Measurements from ENCODE around the gene ARMC5. TPM values are rescaled to one million over a fixed set of nuclear protein-coding genes. Genes with fewer than 3 reads are reported as not detected.

Gene ARMC5
- total RNA-seq: 1 to 10 TPM; 6.5 to 7.0 TPM
- polyA plus RNA-seq: 1 to 10 TPM; 4.3 to 6.1 TPM

- CTCF ChIA-PET (ENCODE audit: partially characterized antibody): interaction anchor here (0.7 to 5.3 kb wide), 14 partner anchors 15 to 518 kb away, joined by 3 to 36 read pairs (median 6); partner anchors contain the start of genes RUSF1, ZNF267 and ZNF843
Measured at GRCh38 chr16:31458844-31459686, at the start of gene ARMC5. Gene ARMC5 (plus strand): TSS chr16:31459501. CDS start chr16:31459525, 24 bp downstream.

GRCh38 chr16:31410082-31410481, 49.2 kb upstream of the ARMC5 start:
- ChIA-PET CTCF (ENCODE audit: partially characterized antibody) (no interaction called here), POLR2A (ENCODE audit: partially characterized antibody) (interaction anchor here (0.6 kb wide), 1 partner anchor 682 kb away, joined by 3 read pairs; no protein-coding TSS in a partner anchor)
- H3K4me1 Mint-ChIP-seq: peaks cover 0 to 5% (median 3%) of the 10 kb centered on the region in 4 donors
- Histone ChIP-seq H3K9me3 (ENCODE audit: control insufficient read depth in 1 of 2, low read length in 2 of 2) (no peaks in the 10 kb centered on the region), H3K27ac (ENCODE audit: low read depth, low read length) (no peak overlapping the region), H3K4me1 (ENCODE audit: insufficient read depth, low read length) (no peaks in the 10 kb centered on the region), H3K27me3 (ENCODE audit: insufficient read depth, low read length) (no peaks in the 10 kb centered on the region), H3K4me3 (ENCODE audit: low read length in 2 of 2) (no peak overlapping the region), H3K36me3 (ENCODE audit: insufficient read depth, low read length) (no peaks in the 10 kb centered on the region)
- H3K27ac Mint-ChIP-seq: no peak overlapping the region
- DNase-seq: no peak
- H3K4me3 Mint-ChIP-seq: no peak overlapping the region
- intact Hi-C loops (cut with micrococcal nuclease): no loop called here
- H3K9me3 Mint-ChIP-seq: no peaks in the 10 kb centered on the region
- peaks cover 5% of the 10 kb centered on the region in 2 donors for H3K27me3 Mint-ChIP-seq
- no peaks in the 10 kb centered on the region for H3K36me3 Mint-ChIP-seq

More at GRCh38 chr16:31458844-31459686, at the start of gene ARMC5:
- POLR2A ChIA-PET (ENCODE audit: partially characterized antibody): interaction anchor here (0.8 to 4.2 kb wide), 31 partner anchors 8 to 800 kb away, joined by 3 to 72 read pairs (median 9); partner anchors contain the start of genes COX6A2, FUS, KAT8 and PYCARD
- H3K4me1 Mint-ChIP-seq: peaks cover 25 to 60% (median 37%) of the 10 kb centered on the region in 4 donors
- peak within 1 kb of the TSS; percentile 79 to 95 for H3K4me3 ChIP-seq (ENCODE audit: low read length in 2 of 2)
- peak within 1 kb of the TSS; percentile 99 for H3K27ac ChIP-seq (ENCODE audit: low read depth, low read length)
- no peaks in the 10 kb centered on the region for H3K36me3 ChIP-seq (ENCODE audit: insufficient read depth, low read length)
- peak; percentile 98 to 99 (median 99) for DNase-seq
- H3K9me3 ChIP-seq (ENCODE audit: control insufficient read depth in 1 of 2, low read length in 2 of 2): no peaks in the 10 kb centered on the region
- no peaks in the 10 kb centered on the region for H3K27me3 Mint-ChIP-seq
- H3K36me3 Mint-ChIP-seq: peaks cover 11 to 21% of the 10 kb centered on the region in 2 donors
- peak within 1 kb of the TSS; percentile 91 to 95 (median 94) for H3K4me3 Mint-ChIP-seq
- peak within 1 kb of the TSS; percentile 94 to 99 (median 98) for H3K27ac Mint-ChIP-seq
- peaks cover 0 to 4% (median 0%) of the 10 kb centered on the region in 8 donors for H3K9me3 Mint-ChIP-seq
- no peaks in the 10 kb centered on the region for H3K27me3 ChIP-seq (ENCODE audit: insufficient read depth, low read length)
- H3K4me1 ChIP-seq (ENCODE audit: insufficient read depth, low read length): peaks cover 53% of the 10 kb centered on the region
- intact Hi-C loops (cut with micrococcal nuclease): loop anchor here (1.0 to 5.0 kb wide), 15 partner anchors 16 to 800 kb away; partner anchors contain the start of genes FBRS, FBXL19, KAT8 and RUSF1

- no peak for DNase-seq
- no peak overlapping the region for H3K27ac ChIP-seq (ENCODE audit: low read depth, low read length)
- Mint-ChIP-seq H3K27me3 (peaks cover 7 to 11% of the 10 kb centered on the region in 2 donors), H3K36me3 (no peaks in the 10 kb centered on the region), H3K4me1 (peaks cover 4 to 11% (median 6%) of the 10 kb centered on the region in 4 donors), H3K9me3 (no peaks in the 10 kb centered on the region), H3K27ac (no peak overlapping the region), H3K4me3 (no peak overlapping the region)
- no peaks in the 10 kb centered on the region for H3K27me3 ChIP-seq (ENCODE audit: insufficient read depth, low read length)
- no peaks in the 10 kb centered on the region for H3K9me3 ChIP-seq (ENCODE audit: control insufficient read depth in 1 of 2, low read length in 2 of 2)
- ChIA-PET CTCF (ENCODE audit: partially characterized antibody) (no interaction called here), POLR2A (ENCODE audit: partially characterized antibody) (no interaction called here)
- no peaks in the 10 kb centered on the region for H3K36me3 ChIP-seq (ENCODE audit: insufficient read depth, low read length)
- H3K4me1 ChIP-seq (ENCODE audit: insufficient read depth, low read length): no peaks in the 10 kb centered on the region
- H3K4me3 ChIP-seq (ENCODE audit: low read length in 2 of 2): no peak overlapping the region
- intact Hi-C loops (cut with micrococcal nuclease): no loop called here
Measured at GRCh38 chr16:31411024-31411844, 48.1 kb upstream of the ARMC5 start.

- Histone ChIP-seq H3K27ac (ENCODE audit: low read depth, low read length) (no peak overlapping the region), H3K4me1 (ENCODE audit: insufficient read depth, low read length) (no peaks in the 10 kb centered on the region), H3K27me3 (ENCODE audit: insufficient read depth, low read length) (no peaks in the 10 kb centered on the region), H3K4me3 (ENCODE audit: low read length in 2 of 2) (no peak overlapping the region), H3K36me3 (ENCODE audit: insufficient read depth, low read length) (no peaks in the 10 kb centered on the region), H3K9me3 (ENCODE audit: control insufficient read depth in 1 of 2, low read length in 2 of 2) (no peaks in the 10 kb centered on the region)
- Mint-ChIP-seq H3K36me3 (no peaks in the 10 kb centered on the region), H3K27me3 (peaks cover 7 to 11% of the 10 kb centered on the region in 2 donors), H3K4me1 (peaks cover 4 to 11% (median 7%) of the 10 kb centered on the region in 4 donors), H3K9me3 (peaks cover 0 to 2% (median 0%) of the 10 kb centered on the region in 8 donors), H3K4me3 (no peak overlapping the region), H3K27ac (no peak overlapping the region)
- intact Hi-C loops (cut with micrococcal nuclease): no loop called here
- CTCF ChIA-PET (ENCODE audit: partially characterized antibody): no interaction called here
- no peak for DNase-seq
- POLR2A ChIA-PET (ENCODE audit: partially characterized antibody): no interaction called here
Measured at GRCh38 chr16:31412750-31413149, 46.6 kb upstream of the ARMC5 start.

- CTCF ChIA-PET (ENCODE audit: partially characterized antibody): no interaction called here
- H3K4me3 Mint-ChIP-seq: no peak overlapping the region
- no peak overlapping the region for H3K4me3 ChIP-seq (ENCODE audit: low read length in 2 of 2)
- H3K27me3 ChIP-seq (ENCODE audit: insufficient read depth, low read length): no peaks in the 10 kb centered on the region
- POLR2A ChIA-PET (ENCODE audit: partially characterized antibody): no interaction called here
- peaks cover 7 to 11% of the 10 kb centered on the region in 2 donors for H3K27me3 Mint-ChIP-seq
- no peaks in the 10 kb centered on the region for H3K9me3 ChIP-seq (ENCODE audit: control insufficient read depth in 1 of 2, low read length in 2 of 2)
- DNase-seq: no peak
- no peaks in the 10 kb centered on the region for H3K36me3 ChIP-seq (ENCODE audit: insufficient read depth, low read length)
- H3K27ac ChIP-seq (ENCODE audit: low read depth, low read length): no peak overlapping the region
- peaks cover 0 to 2% (median 0%) of the 10 kb centered on the region in 8 donors for H3K9me3 Mint-ChIP-seq
- H3K27ac Mint-ChIP-seq: peak overlapping the region in 1 of 7 donors; percentile 13
- H3K4me1 ChIP-seq (ENCODE audit: insufficient read depth, low read length): no peaks in the 10 kb centered on the region
- peaks cover 4 to 11% (median 7%) of the 10 kb centered on the region in 4 donors for H3K4me1 Mint-ChIP-seq
- H3K36me3 Mint-ChIP-seq: no peaks in the 10 kb centered on the region
- intact Hi-C loops (cut with micrococcal nuclease): no loop called here
Measured at GRCh38 chr16:31413381-31413780, 45.9 kb upstream of the ARMC5 start.

GRCh38 chr16:31413943-31414342, 45.4 kb upstream of the ARMC5 start:
- Mint-ChIP-seq H3K36me3 (no peaks in the 10 kb centered on the region), H3K27ac (no peak overlapping the region), H3K4me3 (no peak overlapping the region), H3K27me3 (peaks cover 4 to 11% of the 10 kb centered on the region in 2 donors), H3K4me1 (peaks cover 4 to 11% (median 7%) of the 10 kb centered on the region in 4 donors), H3K9me3 (peaks cover 0 to 2% (median 0%) of the 10 kb centered on the region in 8 donors)
- H3K4me3 ChIP-seq (ENCODE audit: low read length in 2 of 2): no peak overlapping the region
- H3K36me3 ChIP-seq (ENCODE audit: insufficient read depth, low read length): no peaks in the 10 kb centered on the region
- no peaks in the 10 kb centered on the region for H3K9me3 ChIP-seq (ENCODE audit: control insufficient read depth in 1 of 2, low read length in 2 of 2)
- no peaks in the 10 kb centered on the region for H3K4me1 ChIP-seq (ENCODE audit: insufficient read depth, low read length)
- CTCF ChIA-PET (ENCODE audit: partially characterized antibody): no interaction called here
- POLR2A ChIA-PET (ENCODE audit: partially characterized antibody): no interaction called here
- no peak for DNase-seq
- no peaks in the 10 kb centered on the region for H3K27me3 ChIP-seq (ENCODE audit: insufficient read depth, low read length)
- no peak overlapping the region for H3K27ac ChIP-seq (ENCODE audit: low read depth, low read length)
- intact Hi-C loops (cut with micrococcal nuclease): no loop called here

- Histone ChIP-seq H3K27me3 (ENCODE audit: insufficient read depth, low read length) (no peaks in the 10 kb centered on the region), H3K4me3 (ENCODE audit: low read length in 2 of 2) (no peak overlapping the region), H3K36me3 (ENCODE audit: insufficient read depth, low read length) (no peaks in the 10 kb centered on the region), H3K9me3 (ENCODE audit: control insufficient read depth in 1 of 2, low read length in 2 of 2) (no peaks in the 10 kb centered on the region), H3K27ac (ENCODE audit: low read depth, low read length) (no peak overlapping the region), H3K4me1 (ENCODE audit: insufficient read depth, low read length) (no peaks in the 10 kb centered on the region)
- H3K9me3 Mint-ChIP-seq: peaks cover 0 to 2% (median 0%) of the 10 kb centered on the region in 8 donors
- peaks cover 4 to 11% (median 8%) of the 10 kb centered on the region in 4 donors for H3K4me1 Mint-ChIP-seq
- POLR2A ChIA-PET (ENCODE audit: partially characterized antibody): no interaction called here
- CTCF ChIA-PET (ENCODE audit: partially characterized antibody): no interaction called here
- intact Hi-C loops (cut with micrococcal nuclease): no loop called here
- no peak overlapping the region for H3K4me3 Mint-ChIP-seq
- H3K27ac Mint-ChIP-seq: no peak overlapping the region
- peaks cover 4 to 11% of the 10 kb centered on the region in 2 donors for H3K27me3 Mint-ChIP-seq
- DNase-seq: no peak
- H3K36me3 Mint-ChIP-seq: no peaks in the 10 kb centered on the region
Measured at GRCh38 chr16:31414706-31415105, 44.6 kb upstream of the ARMC5 start.
